Activated T-helper 1 cell treated with Interleukin-2 at 50 U/mL for 16 hours (primary cell): ENCODE results near the gene METAP1.
A peak's percentile ranks its signal among the peaks of the same experiment; 100 is the strongest.
"Not testable (repeated sequence)": the region's sequence is repeated elsewhere in the genome, so short reads cannot be mapped to it uniquely, and the experiment has no call there.

Source experiments
- DNase-seq: peaks from one replicate; pipeline ENCODE4 v3.0.0-alpha.2; 2020; ENCODE audit warnings: low read depth

The METAP1 gene

DNA sequence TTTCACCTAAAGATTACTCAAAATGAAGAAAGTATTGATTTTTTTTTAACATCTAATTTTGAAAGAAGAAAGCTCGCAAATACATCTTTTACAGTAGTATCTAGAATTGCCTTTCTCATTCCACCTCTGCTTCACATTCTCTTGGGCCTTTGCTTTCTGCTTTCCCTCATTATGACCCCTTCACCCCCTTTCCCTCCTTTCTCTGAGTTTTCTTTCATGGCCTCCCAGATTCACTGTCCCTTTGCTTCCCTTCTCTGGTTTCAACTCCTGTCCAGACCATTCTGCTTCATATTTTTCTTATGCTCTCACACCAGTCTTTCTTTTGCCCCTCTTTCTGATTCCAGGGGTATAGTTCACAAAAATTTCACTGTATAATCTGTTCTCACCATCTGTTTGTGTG, 64.0 kb downstream of the METAP1 start:
- DNase-seq: no peak

DNA sequence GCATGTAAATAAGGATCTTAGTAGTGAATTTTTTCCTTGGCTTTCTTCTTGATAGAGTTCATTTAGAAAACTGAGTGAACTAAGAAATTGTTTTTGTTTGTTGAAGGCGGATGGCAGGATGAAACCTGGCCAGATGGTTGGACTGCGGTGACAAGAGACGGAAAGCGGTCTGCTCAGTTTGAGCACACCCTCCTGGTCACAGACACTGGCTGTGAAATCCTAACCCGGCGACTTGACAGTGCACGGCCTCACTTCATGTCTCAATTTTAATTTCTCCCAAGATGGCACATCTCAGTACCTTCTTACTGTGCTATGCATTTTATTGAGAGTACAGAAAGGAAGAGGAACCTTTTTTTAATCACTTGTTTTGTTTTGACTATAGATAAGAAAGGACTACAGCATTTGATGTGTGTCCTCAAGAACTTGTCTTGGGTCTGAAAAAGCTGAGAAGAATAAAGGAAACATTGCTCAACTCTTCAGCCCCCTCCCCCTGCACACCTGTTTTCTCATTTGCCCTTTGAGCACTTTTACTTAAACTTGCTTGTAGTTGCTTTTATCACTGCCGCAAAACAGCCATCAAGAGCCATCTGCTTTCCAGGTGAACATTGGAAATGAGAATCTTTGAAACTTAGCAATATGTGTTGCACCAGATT, 65.7 kb downstream of the METAP1 start:
- DNase-seq: no peak

DNA sequence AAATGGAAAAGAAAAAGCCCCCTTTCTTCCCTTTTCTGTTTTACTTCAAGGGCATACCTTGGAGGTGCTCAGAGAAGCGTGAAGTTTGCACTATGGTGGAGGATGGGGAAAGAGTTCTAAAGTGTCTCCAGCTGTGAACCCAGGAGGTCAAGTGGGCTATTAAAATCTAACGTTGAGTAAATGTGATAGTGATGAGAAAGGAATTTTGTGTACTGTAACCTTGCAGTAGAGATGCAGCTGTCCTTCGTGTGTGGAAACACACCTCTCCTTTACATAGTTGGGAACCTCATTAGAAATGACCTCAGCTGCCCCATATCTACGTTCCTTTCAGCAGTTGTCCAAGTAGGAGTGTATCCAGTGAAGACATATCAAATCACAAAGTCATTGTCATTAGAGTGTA, 66.6 kb downstream of the METAP1 start:
- DNase-seq: no peak

DNA sequence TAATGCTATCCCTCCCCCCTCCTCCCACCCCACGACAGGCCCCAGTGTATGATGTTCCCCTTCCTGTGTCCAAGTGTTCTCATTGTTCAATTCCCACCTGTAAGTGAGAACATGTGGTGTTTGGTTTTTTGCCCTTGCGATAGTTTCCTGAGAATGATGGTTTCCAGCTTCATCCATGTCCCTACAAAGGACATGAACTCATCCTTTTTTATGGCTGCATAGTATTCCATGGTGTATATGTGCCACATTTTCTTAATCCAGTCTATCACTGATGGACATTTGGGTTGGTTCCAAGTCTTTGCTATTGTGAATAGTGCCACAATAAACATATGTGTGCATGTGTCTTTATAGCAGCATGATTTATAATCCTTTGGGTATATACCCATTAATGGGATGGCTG, 70.0 kb downstream of the METAP1 start:
- not testable (repeated sequence) for DNase-seq

DNA sequence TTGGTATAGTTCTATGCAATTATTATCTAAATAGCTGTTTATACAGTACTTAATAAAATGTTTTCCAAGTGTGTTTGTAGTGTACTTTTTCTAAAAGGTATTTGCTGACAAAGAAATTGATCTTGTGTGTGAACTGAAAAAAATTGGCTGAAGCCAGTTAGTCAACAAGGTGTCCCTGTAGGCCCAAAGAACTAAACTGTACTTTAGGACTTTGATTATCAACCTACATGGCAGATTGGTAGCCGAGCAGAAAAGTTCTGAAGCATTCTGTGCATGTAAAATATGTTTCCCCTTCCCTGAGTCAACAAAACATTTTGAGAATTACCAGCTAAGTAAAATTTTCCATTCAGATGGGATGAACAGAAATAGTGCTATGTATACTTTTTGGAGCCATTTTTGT, 72.1 kb downstream of the METAP1 start:
- DNase-seq: no peak

DNA sequence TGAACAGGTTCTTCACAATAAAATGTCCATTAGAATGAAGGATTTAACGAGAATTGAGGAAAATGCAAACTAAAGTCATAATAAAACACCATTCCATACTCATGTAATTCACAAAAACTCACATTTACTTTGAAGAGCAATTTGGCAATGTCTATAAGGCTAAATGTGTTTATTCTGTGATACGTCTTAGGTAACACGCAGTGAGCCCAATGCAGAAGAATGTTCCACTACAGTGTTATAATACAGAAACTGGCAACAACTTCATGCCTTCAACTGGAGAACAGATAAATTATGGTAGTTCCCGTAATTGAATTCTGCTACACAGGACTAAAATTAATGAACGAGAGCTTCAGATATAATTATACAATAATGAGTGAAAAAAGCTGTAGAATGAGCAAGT, 75.6 kb downstream of the METAP1 start:
- no peak for DNase-seq

DNA sequence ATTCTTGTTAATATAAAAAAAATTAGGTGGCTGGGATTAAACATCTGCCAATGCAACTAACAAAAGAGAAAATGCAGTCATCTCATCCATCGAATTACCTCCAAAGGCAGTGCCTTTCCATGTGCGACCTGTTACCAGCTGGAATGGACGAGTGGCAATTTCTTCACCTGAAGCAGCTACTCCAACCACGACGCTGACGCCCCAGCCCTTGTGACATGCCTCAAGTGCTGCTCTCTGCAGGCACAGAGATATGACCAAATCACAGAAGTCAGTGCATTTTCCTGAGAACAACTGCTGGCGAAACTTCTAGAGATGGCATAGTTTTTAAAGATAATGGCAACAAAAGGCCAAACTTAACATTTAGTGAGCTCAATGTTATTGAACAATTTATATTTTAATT, 79.3 kb downstream of the METAP1 start:
- no peak for DNase-seq

DNA sequence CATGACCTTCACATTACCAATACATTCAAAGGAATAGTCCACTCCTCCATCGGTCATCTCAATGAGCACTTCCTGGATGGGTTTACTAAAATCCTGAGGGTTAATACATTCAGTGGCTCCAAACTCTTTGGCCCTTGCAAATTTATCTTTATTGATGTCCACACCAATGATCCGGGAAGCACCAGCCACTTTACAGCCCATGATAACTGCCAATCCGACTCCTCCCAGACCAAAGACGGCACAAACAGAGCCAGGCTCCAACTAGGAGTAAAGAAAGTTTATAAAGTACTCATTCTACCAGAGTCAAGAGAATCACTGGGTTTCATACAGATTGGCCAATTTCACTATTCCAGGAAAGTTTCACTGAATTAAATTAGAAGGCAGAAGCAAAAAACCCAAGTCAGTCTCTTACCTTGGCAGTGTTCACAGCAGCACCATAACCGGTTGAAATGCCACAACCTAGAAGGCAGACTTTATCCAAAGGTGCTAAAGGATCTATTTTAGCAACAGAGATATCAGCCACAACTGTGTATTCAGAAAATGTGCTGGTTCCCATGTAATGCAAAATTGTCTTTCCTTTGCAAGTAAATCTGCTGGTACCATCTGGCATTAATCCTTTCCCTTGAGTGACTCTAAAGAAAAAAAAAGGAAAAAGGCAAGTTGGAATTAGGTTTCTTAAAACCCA, 80.9 kb downstream of the METAP1 start:
- DNase-seq: no peak

DNA sequence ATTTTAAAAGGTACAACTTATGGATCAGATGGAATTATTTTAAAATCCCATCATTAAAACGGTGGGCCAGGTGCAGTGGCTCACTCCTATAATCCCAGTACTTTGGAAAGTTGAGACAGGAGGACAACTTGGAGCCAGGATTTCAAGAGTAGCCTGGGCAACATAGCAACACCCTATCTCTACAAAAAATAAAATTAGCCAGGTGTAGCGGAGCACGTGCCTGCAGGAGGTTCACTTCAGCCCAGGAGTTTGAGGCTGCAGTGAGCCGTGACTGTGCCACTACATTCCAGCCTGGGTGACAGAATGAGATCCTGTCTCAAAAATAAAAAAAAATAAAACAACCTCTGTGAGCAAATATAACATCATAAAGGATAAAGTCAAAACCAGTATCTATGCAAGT, 81.7 kb downstream of the METAP1 start:
- DNase-seq: no peak

DNA sequence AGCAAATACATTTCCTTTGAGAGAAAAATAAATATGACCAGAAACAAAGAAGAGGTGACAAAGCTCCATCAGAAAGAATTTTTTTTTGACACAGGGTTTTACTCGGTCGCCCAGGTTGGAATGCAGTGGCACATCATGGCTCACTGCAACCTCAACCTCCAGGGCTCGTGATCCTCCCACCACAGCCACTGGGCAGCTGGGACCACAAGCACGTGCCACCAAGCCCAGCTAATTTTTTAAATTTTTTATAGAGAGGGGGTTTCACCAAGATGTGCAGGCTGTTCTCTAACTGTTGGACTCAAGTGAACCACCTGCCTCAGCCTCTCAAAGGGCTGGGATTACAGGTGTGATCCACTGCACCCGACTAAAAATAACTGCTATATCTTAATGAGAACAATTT, 82.8 kb downstream of the METAP1 start:
- no peak for DNase-seq

DNA sequence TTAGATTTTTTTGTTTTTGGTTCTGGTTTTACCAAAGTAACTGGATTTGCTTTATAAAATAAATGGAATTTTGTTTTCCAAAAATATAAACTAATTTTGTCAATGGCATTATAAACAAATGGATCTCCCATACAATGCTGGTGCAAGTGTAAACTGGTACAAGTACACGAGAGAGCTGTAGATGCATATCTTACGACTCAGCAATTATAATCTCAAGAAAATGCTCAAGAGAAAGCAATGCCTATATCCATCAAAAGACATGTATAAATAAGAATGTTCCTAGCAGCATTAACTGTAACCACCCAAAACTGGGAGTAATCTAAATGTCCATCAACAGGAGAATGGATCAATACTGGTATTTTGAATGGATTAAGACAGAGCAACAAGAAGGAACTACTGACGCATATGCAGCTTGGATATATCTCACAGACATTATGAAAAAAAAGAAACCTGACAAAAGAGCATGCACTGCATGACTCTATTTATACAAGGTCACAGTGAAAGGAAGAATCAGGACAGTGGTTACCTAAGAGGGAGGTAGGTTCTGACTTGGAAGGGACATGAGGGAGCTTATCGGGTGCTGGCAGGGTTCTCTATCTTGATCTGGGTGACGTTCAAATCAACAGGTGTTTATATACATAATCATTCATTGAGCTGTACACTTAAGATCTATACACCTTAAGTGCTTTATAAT, 83.6 kb downstream of the METAP1 start:
- DNase-seq: no peak

DNA sequence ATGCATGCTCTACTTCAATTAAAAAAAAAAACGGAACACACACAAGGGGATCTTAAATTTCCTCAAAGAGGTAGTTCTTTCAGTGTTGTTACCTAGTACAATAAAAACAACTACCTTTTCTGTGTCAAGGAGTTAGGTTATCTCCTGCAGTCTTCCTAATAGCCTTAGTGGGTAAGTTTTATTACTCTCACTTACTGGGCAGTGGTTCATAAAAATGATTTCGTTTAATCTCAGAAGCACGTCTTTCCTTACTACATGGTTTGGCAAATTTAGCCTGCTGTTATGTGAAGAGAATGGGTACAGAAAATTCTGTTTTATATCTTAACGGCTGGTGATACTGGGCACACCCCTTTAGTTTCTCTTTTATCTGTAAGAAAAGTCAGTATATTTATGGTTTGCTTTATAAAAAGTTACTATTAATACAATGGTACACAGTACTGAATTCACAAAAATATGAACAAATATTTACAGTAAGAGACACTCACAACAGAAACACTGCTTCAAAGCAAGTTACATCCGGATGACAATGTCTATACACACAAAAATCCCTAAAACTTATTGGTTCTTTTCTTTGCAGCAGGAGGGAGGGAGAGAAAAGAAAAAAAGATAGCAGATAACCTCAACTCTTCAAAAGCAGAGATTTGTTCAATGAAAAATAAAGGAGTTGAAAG, 84.2 kb downstream of the METAP1 start:
- no peak for DNase-seq

DNA sequence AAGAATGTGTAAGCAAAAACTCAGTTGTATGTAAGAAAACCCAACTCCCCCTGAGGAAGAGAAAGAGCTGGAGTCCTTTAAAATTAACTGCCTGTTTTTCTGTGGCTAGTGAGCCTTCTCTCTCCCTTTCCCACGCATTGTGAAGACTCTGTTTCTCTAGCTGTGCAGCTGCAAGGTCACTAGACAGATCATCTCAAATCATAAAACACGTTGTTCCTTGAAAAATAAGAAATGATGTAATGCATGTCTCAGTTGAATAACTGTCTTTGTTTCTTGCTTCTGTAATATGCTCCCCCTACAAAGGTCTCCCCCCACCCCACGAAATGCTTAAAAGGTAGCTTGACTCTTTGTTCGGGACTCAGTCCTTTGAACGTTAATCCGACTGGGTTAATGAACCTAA, 85.3 kb downstream of the METAP1 start:
- not testable (repeated sequence) for DNase-seq

DNA sequence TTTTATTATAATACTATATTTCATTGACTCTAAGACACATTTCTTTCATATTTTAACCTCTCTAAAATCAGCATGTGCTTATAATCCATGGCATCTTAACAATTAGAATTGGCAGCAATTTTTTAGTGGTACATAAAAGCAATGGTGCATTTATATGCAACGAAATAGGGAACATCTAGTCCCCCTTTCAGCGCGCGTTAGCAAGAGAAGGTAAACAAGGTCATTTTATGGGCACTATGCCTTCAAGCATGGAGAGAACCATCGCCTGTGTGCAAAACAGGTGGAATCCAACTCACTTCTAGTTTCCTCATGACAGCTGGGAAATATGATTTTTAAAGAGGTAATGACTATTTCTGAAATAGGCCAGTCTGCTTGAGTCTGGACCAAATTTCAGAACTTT, 86.7 kb downstream of the METAP1 start:
- no peak for DNase-seq

DNA sequence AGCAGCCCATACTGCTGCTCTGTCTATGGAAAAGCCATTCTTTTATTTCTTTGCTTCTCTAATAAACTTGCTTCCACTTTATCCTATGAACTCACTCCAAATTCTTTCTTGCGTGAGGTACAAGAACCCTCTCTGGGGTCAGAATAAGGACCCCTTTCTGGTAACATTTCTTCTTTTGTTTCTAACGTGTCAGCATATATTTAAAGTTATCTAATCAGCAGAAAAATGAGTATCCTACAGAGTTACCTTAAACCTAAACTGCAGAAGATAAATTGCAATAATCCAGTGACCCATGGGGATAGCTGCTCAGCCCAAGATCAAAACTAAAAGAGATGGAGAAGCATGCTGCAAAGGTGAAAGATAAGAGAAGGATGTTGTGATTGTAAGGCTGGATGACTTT, 89.1 kb downstream of the METAP1 start:
- no peak for DNase-seq

DNA sequence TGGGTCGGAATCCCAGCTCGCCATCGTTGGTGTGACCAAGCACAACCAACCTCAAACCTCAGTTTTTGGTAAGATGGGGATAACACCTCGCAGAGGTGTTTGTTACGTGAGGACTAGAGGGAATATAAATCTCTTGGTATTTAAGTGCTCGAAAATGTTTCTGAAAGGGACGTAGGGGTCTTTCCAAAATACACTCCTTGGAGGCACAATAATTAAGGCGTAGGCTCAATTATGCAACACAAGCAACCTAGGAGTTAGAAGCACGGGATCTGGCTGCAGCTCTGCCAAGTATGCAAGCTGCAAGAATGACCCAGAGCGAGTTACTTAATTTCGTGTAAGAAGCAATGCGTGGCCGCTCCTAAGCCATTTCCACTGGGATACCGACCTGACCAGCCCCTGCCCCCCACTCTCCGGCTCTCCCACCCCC, 92.5 kb downstream of the METAP1 start:
- no peak for DNase-seq

DNA sequence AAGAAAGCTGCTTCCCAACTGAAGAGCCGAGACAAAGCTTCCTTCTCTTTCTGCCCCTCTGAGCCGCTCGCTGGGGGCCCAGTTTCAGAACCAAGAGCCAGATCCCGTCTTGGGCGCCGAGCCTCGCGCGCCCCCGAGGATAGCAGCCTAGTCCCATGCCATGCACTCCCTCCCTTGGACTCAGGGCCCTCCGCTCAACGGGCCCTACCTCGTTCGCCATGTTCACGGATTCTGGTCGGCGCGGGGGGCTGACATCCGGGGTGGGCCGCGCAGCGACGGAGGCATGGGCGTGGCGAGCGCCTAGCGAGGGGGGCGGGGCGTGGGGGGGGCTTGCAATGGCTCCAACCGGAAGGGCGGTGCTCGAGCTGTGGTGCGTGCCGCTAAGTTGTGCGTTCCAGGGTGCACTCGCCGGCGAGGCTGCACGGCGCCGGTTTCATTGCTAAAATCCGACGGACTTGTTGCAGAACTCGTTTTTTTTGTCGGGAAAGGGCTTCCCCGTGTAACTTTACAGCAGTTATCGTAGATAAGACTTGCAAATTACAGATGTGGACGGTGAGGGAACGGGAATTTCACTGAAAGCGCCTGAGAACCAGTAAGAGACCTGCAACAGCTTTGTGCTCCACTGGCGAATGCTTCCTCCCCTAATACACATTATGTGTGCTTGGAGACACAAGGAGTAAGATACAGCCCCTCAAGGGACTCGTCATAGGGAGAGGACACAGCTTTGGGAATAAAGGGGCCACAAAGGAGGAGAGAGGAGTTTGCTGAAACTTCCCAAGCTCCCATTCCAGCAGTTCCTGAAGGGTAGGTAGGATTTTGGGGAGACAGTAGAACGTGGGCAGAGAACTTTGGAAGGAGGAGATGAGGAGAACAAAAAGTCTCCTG, 93.2 kb downstream of the METAP1 start, which contains the start of gene ADH5:
TSS of gene ADH5 (minus strand) at position 308 of the 885 bp plus-strand sequence. CDS start at position 220, 88 bp downstream.
- peak; percentile 85 for DNase-seq

DNA sequence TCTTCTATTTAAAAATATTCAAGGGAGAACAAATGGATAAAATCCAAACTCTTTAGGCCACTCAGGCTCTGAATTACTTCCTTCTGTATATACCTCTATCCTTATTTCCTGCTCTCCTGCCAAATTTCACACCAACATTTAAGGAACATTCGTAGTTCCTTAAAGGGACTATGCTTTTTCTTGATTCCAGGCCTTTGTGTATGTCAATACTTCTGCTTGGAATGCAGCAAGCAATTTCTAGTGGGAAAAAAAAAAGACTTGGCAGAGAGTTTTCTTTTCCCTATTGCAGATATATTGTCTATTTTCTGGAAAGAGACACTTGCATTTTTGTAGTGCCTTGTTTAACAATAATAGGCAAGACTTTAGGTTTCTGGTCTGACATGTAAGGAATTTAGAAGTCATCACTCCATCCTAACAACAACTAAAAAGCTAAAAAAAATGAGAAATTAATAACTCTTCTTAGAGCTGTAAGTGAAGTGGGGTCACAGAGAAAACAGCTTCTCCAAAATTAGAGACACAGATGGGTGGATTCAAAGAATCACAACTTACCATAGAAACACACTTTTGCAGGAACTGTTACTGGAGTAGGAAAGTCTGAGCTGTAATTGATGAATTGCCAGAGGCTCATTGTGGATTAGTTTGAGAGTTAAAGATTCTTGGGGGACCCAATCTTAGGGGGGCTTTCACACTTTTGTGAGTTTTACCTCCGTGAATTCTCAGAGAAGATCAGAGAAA, 95.1 kb downstream of the METAP1 start:
- DNase-seq: no peak

DNA sequence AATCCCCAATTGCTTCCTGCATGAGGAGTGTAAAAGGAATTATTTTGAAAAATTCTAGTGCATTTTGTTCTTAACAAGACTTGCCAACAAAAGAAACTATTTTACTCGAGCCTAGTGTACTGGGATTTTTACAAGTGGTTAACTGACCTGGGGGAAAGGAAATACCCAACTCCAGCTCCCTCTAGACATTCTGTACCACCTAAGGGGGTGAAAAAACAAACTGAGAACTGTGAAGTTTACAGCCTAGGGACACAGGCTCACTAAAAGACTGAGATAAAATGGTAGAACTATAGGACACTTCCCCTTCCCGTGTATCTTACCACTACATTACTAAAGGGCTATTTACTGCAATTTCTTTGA, 95.7 kb downstream of the METAP1 start:
- DNase-seq: no peak

DNA sequence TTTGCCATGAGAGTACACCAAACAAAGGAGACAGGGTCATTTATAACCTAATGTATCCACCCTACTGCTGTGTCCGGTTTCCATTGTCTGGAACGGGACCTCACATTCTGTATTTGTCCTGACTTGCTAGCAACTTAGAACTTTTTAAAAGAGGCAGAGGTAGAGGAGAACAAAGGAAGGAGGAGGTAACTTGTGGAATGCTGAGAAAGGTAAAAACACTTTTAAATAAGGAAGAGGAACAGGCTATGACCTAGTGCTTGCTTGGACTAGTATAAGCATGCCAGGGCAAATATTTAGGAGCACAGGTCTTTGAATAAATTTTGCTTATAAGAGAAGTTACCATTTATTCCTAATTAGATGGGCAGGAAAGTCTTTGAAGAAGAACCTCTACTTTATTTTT, 96.3 kb downstream of the METAP1 start:
- not testable (repeated sequence) for DNase-seq

DNA sequence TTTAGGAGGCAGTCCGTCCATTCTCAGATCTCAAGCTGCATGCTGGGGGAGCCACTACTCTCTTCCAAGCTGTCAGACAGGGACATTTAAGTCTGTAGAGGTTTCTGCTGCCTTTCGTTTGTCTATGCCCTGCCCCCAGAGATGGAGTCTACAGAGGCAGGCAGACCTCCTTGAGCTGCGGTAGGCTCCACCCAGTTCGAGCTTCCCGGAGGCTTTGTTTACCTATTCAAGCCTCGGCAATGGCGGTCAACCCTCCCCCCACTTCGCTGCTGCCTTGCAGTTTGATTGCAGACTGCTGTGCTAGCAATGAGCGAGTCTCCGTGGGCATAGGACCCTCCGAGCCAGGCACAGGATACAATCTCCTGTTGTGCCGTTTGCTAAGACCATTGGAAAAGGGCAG, 103.8 kb downstream of the METAP1 start:
- no peak for DNase-seq
